B cell (primary cell): Measurements from ENCODE around the gene OR4D2.

Experiments used
- EZH2 ChIP-seq: IDR thresholded peaks from 2 replicates; pipeline ENCODE4 v1.6.1; 2012; ENCODE audit warnings: borderline replicate concordance, low read depth, mild to moderate bottlenecking, moderate library complexity, low read length; ENCODE audit not compliant: insufficient read depth, poor library complexity, severe bottlenecking
- TF ChIP-seq, protein P1 (sequence below): fragments of 200-600 bp; IDR thresholded peaks from one replicate; pipeline ENCODE4 v1.8.0; 2022; ENCODE audit warnings: antibody characterized with exemption, mild to moderate bottlenecking

GRCh38 chr17:58170622-58171021 lies 3.8 kb downstream of the OR4D2 start:
- TF ChIP-seq, protein P1, sequence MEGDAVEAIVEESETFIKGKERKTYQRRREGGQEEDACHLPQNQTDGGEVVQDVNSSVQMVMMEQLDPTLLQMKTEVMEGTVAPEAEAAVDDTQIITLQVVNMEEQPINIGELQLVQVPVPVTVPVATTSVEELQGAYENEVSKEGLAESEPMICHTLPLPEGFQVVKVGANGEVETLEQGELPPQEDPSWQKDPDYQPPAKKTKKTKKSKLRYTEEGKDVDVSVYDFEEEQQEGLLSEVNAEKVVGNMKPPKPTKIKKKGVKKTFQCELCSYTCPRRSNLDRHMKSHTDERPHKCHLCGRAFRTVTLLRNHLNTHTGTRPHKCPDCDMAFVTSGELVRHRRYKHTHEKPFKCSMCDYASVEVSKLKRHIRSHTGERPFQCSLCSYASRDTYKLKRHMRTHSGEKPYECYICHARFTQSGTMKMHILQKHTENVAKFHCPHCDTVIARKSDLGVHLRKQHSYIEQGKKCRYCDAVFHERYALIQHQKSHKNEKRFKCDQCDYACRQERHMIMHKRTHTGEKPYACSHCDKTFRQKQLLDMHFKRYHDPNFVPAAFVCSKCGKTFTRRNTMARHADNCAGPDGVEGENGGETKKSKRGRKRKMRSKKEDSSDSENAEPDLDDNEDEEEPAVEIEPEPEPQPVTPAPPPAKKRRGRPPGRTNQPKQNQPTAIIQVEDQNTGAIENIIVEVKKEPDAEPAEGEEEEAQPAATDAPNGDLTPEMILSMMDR = no peak
- no peak for TF ChIP-seq EZH2
